SJSA1 (cell line): Measurements from ENCODE around the gene CHCHD10. TPM values are rescaled to one million over a fixed set of nuclear protein-coding genes. Genes with fewer than 3 reads are reported as not detected.
A peak's percentile ranks its signal among the peaks of the same experiment; 100 is the strongest.

Experiments used
- DNase-seq, 2 experiments: peaks; one replicate each; pipeline ENCODE4 v3.0.0-alpha.2; 2015 to 2020; ENCODE audit warnings: low spot score in 2 of 2, low read depth in 1 of 2
- H3K27ac ChIP-seq: fragments of 250-450 bp; sonication (Bioruptor Pico); 2 replicates; pipeline ENCODE4 v1.5.1; 2020; ENCODE audit warnings: mild to moderate bottlenecking, moderate library complexity
- H3K27me3 ChIP-seq: fragments of 250-450 bp; sonication (Bioruptor Pico); replicated peaks from 2 replicates; pipeline ENCODE4 v1.5.1; 2020; ENCODE audit warnings: mild to moderate bottlenecking, moderate library complexity
- H3K36me3 ChIP-seq: fragments of 250-450 bp; sonication (Bioruptor Pico); 2 replicates; pipeline ENCODE4 v1.5.1; 2020; ENCODE audit warnings: mild to moderate bottlenecking
- H3K4me1 ChIP-seq: fragments of 250-450 bp; sonication (Bioruptor Pico); replicated peaks from 2 replicates; pipeline ENCODE4 v1.6.1; 2021; ENCODE audit warnings: mild to moderate bottlenecking
- H3K4me3 ChIP-seq: fragments of 250-450 bp; sonication (Bioruptor Pico); 2 replicates; pipeline ENCODE4 v1.5.1; 2020; ENCODE audit warnings: mild to moderate bottlenecking
- H3K9me3 ChIP-seq: fragments of 250-450 bp; sonication (Bioruptor Pico); replicated peaks from 2 replicates; pipeline ENCODE4 v1.5.1; 2020; ENCODE audit warnings: mild to moderate bottlenecking
- total RNA-seq: library from RNA; depleted of rRNA; stranded (reverse); fragments of >200 nt; shearing (Covaris generic); gene quantifications from 2 replicates; pipeline ENCODE4 v1.2.3, GENCODE V29; 2014

Gene CHCHD10
- total RNA-seq, 1 experiment from 2014 or later: 6.4 TPM

GRCh38 chr22:23782252-23782651, 14.5 kb upstream of the CHCHD10 start:
- peaks cover 3% of the 10 kb centered on the region for H3K36me3 ChIP-seq
- no peaks in the 10 kb centered on the region for H3K27me3 ChIP-seq
- H3K9me3 ChIP-seq: no peaks in the 10 kb centered on the region
- H3K4me3 ChIP-seq: no peak overlapping the region
- H3K4me1 ChIP-seq: peaks cover 41% of the 10 kb centered on the region
- DNase-seq: no peak
- H3K27ac ChIP-seq: no peak overlapping the region

GRCh38 chr22:23781511-23782183, 13.9 kb upstream of the CHCHD10 start:
- Histone ChIP-seq H3K4me3 (no peak overlapping the region), H3K27me3 (no peaks in the 10 kb centered on the region), H3K36me3 (no peaks in the 10 kb centered on the region), H3K4me1 (peaks cover 41% of the 10 kb centered on the region), H3K27ac (no peak overlapping the region), H3K9me3 (no peaks in the 10 kb centered on the region)
- DNase-seq: peak in 1 of 2 experiments; percentile 46

GRCh38 chr22:23781065-23781464, 13.3 kb upstream of the CHCHD10 start:
- Histone ChIP-seq H3K4me1 (peaks cover 36% of the 10 kb centered on the region), H3K9me3 (no peaks in the 10 kb centered on the region), H3K36me3 (no peaks in the 10 kb centered on the region), H3K27ac (no peak overlapping the region), H3K27me3 (no peaks in the 10 kb centered on the region), H3K4me3 (no peak overlapping the region)
- DNase-seq: no peak

- no peaks in the 10 kb centered on the region for H3K9me3 ChIP-seq
- no peak overlapping the region for H3K4me3 ChIP-seq
- H3K27me3 ChIP-seq: no peaks in the 10 kb centered on the region
- H3K36me3 ChIP-seq: no peaks in the 10 kb centered on the region
- H3K4me1 ChIP-seq: peaks cover 29% of the 10 kb centered on the region
- peak in 1 of 2 experiments; percentile 44 for DNase-seq
- H3K27ac ChIP-seq: no peak overlapping the region
Measured at GRCh38 chr22:23780146-23780748, 12.5 kb upstream of the CHCHD10 start.

GRCh38 chr22:23779731-23780130, 12.0 kb upstream of the CHCHD10 start:
- H3K4me3 ChIP-seq: no peak overlapping the region
- H3K4me1 ChIP-seq: peaks cover 32% of the 10 kb centered on the region
- no peaks in the 10 kb centered on the region for H3K9me3 ChIP-seq

GRCh38 chr22:23779083-23779482, 11.3 kb upstream of the CHCHD10 start:
- Histone ChIP-seq H3K4me3 (no peak overlapping the region), H3K4me1 (peaks cover 32% of the 10 kb centered on the region), H3K9me3 (no peaks in the 10 kb centered on the region), H3K27ac (no peak overlapping the region), H3K27me3 (no peaks in the 10 kb centered on the region), H3K36me3 (no peaks in the 10 kb centered on the region)
- peak in 1 of 2 experiments; percentile 43 for DNase-seq

More at GRCh38 chr22:23779731-23780130, 12.0 kb upstream of the CHCHD10 start:
- Histone ChIP-seq H3K36me3 (no peaks in the 10 kb centered on the region), H3K27me3 (no peaks in the 10 kb centered on the region), H3K27ac (no peak overlapping the region)
- DNase-seq: no peak

- Histone ChIP-seq H3K36me3 (no peaks in the 10 kb centered on the region), H3K9me3 (no peaks in the 10 kb centered on the region), H3K27me3 (no peaks in the 10 kb centered on the region), H3K4me3 (no peak overlapping the region), H3K4me1 (peaks cover 29% of the 10 kb centered on the region), H3K27ac (no peak overlapping the region)
- no peak for DNase-seq
Measured at GRCh38 chr22:23778577-23778900, 10.8 kb upstream of the CHCHD10 start.

- H3K27me3 ChIP-seq: no peaks in the 10 kb centered on the region
- no peak overlapping the region for H3K27ac ChIP-seq
- peaks cover 32% of the 10 kb centered on the region for H3K4me1 ChIP-seq
- no peaks in the 10 kb centered on the region for H3K9me3 ChIP-seq
- no peak overlapping the region for H3K4me3 ChIP-seq
- no peaks in the 10 kb centered on the region for H3K36me3 ChIP-seq
- DNase-seq: no peak
Measured at GRCh38 chr22:23777776-23778576, 10.2 kb upstream of the CHCHD10 start.

- no peak overlapping the region for H3K27ac ChIP-seq
Measured at GRCh38 chr22:23775779-23776375, 8.1 kb upstream of the CHCHD10 start.

GRCh38 chr22:23774922-23775436, 7.2 kb upstream of the CHCHD10 start:
- DNase-seq: peak in 1 of 2 experiments; percentile 26
- H3K4me3 ChIP-seq: no peak overlapping the region
- no peak overlapping the region for H3K27ac ChIP-seq
- no peaks in the 10 kb centered on the region for H3K27me3 ChIP-seq
- no peaks in the 10 kb centered on the region for H3K36me3 ChIP-seq
- H3K4me1 ChIP-seq: peaks cover 49% of the 10 kb centered on the region
- H3K9me3 ChIP-seq: no peaks in the 10 kb centered on the region

More at GRCh38 chr22:23775779-23776375, 8.1 kb upstream of the CHCHD10 start:
- DNase-seq: no peak
- Histone ChIP-seq H3K4me1 (peaks cover 40% of the 10 kb centered on the region), H3K4me3 (no peak overlapping the region), H3K36me3 (no peaks in the 10 kb centered on the region), H3K27me3 (no peaks in the 10 kb centered on the region), H3K9me3 (no peaks in the 10 kb centered on the region)

GRCh38 chr22:23774114-23774921, 6.5 kb upstream of the CHCHD10 start:
- Histone ChIP-seq H3K4me3 (no peak overlapping the region), H3K36me3 (no peaks in the 10 kb centered on the region)

GRCh38 chr22:23773483-23774113, 5.8 kb upstream of the CHCHD10 start:
- H3K9me3 ChIP-seq: no peaks in the 10 kb centered on the region
- H3K36me3 ChIP-seq: no peaks in the 10 kb centered on the region
- H3K27ac ChIP-seq: no peak overlapping the region
- peaks cover 62% of the 10 kb centered on the region for H3K4me1 ChIP-seq
- H3K4me3 ChIP-seq: peak overlapping the region; percentile 51
- no peaks in the 10 kb centered on the region for H3K27me3 ChIP-seq
- DNase-seq: no peak

More at GRCh38 chr22:23774114-23774921, 6.5 kb upstream of the CHCHD10 start:
- Histone ChIP-seq H3K27ac (no peak overlapping the region), H3K4me1 (peaks cover 55% of the 10 kb centered on the region), H3K27me3 (no peaks in the 10 kb centered on the region), H3K9me3 (no peaks in the 10 kb centered on the region)
- no peak for DNase-seq
